HG03378 (cell line): ENCODE results near the gene NME8.

Experiments used
- ATAC-seq: cut with Tn5 transposase; IDR thresholded peaks from one replicate; pipeline ENCODE4 v1.9.1; 2021; ENCODE audit warnings: mild to moderate bottlenecking, moderate library complexity; ENCODE audit not compliant: unreplicated experiment

Gene NME8

GRCh38 chr7:37899712-37900247 is 51.4 kb downstream of the NME8 start:
- ATAC-seq, result no peak

GRCh38 chr7:37901236-37901827 is 52.9 kb downstream of the NME8 start:
- no peak for ATAC-seq

GRCh38 chr7:37901890-37902524 is 53.6 kb downstream of the NME8 start:
- no peak for ATAC-seq

- ATAC-seq, result no peak
These were observed 59.9 kb downstream of the NME8 start for GRCh38 chr7:37908221-37908788.

GRCh38 chr7:37912756-37913155 is 64.4 kb downstream of the NME8 start:
- ATAC-seq, result no peak

- ATAC-seq, result peak; percentile 42
These were observed 67.0 kb downstream of the NME8 start for GRCh38 chr7:37915438-37915837.

- ATAC-seq, result no peak
These were observed 67.7 kb downstream of the NME8 start for GRCh38 chr7:37916017-37916672.

- peak; percentile 34 for ATAC-seq
These were observed 68.6 kb downstream of the NME8 start, which contains the start of gene SFRP4 for GRCh38 chr7:37916673-37917660. SFRP4 (minus strand) TSS chr7:37916817; CDS start chr7:37916537, 280 bp downstream.

GRCh38 chr7:37918526-37918925 is 70.1 kb downstream of the NME8 start:
- no peak for ATAC-seq

- peak; percentile 51 for ATAC-seq
These were observed 72.0 kb downstream of the NME8 start, which contains the start of gene EPDR1 for GRCh38 chr7:37920305-37920848. EPDR1 (plus strand) TSS chr7:37920640; CDS start chr7:37920940, 300 bp downstream.

- peak; percentile 45 for ATAC-seq
These were observed 72.7 kb downstream of the NME8 start for GRCh38 chr7:37920849-37921805.

GRCh38 chr7:37921876-37922275 is 73.5 kb downstream of the NME8 start:
- ATAC-seq, result no peak

- no peak for ATAC-seq
These were observed 75.6 kb downstream of the NME8 start for GRCh38 chr7:37923996-37924395.

GRCh38 chr7:37924491-37925041 is 76.2 kb downstream of the NME8 start:
- no peak for ATAC-seq

GRCh38 chr7:37925620-37926019 is 77.2 kb downstream of the NME8 start:
- ATAC-seq, result no peak

GRCh38 chr7:37927773-37928444 is 79.5 kb downstream of the NME8 start:
- no peak for ATAC-seq

GRCh38 chr7:37928878-37929277 is 80.5 kb downstream of the NME8 start:
- ATAC-seq, result no peak
